Measurements from ENCODE around the gene TMEM176B.
"Not testable (repeated sequence)": the region's sequence is repeated elsewhere in the genome, so short reads cannot be mapped to it uniquely, and the experiment has no call there.

The TMEM176B gene

DNA sequence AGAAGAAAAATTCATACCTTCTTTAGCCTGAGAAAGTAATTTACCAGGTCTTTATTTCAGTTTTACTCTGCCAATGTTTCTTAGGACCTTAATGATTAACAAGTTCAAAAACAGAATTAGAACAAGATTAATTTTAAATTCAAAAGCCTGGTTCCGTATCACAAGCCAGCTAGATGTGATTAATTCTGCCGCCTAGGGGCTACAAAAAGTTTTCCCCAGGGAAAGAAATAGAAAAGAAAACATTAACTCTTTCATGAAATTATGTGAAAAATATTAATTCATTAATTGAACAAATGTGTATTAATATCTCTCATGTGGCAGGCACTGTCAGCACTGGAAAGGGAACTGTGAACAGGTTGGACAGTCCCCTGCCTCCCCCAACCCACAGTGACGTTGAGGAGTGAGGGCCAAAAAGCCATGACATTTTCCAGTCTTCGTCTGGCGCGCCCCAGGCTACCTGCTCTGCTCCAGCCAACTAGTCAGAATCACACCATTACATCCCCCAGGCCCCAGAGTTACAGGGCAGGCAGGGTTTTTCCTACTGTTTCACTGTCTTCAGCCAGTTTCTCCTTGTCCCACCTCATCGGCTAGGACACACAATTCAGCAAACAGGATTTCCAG, 20.5 kb upstream of the TMEM176B start:
- DNase-seq = no peak

- no peak for DNase-seq
Observed at GRCh38 chr7:150820148-150820547, 20.0 kb upstream of the TMEM176B start.

GRCh38 chr7:150818971-150819370, 18.8 kb upstream of the TMEM176B start:
- no peak for DNase-seq

DNA sequence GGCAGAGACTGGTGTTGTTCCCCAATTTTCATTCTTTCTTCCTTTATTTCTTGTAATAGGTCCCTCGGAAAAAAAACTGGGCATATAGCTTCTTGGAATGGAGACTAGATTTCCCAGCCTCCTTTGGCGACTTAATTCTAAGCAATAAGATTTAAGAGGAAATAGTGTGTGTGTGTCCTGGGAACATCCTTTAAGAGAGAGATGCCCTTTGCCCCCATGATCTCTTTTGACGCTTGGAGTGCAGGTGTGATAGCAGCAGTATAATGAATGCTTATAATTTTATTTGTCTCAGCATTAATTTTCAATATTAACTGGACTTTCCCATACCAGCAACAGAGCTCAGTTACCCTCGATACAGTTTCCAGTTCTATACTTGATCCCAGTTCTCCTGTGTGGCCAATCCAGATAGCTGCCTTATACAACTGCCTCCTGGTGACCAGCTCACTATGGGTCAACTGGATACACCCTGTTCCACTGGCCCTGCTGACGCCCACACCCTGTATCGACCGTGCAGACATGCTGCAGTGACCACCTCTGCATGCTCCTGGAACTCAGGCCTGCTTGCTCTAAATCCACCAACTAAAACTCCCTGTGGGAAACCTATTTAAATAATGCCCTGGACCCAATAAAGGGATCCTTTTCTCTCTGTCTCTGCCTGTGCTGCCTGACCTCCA, 14.3 kb upstream of the TMEM176B start:
- no peak for DNase-seq

GRCh38 chr7:150807616-150808438, 7.7 kb upstream of the TMEM176B start:
- DNase-seq = not testable (repeated sequence)

DNA sequence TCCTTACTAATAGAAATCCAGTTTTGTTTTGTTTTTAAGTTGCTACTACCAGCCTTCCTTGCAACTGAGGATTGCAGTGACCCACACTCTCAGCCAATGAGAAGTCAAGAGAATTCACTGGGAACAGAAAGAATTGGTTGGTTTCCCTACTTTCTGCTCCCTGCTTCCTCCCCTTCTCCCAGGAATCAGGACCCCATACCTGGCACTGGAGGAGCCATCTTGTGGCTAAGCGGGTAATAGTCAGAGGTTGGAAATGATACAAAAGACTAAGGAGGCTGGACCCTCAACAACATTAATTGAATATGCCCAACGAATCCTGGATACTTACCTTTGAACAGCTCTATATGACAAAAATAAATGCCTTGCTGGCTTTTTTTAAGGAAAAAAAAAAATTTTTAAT, 6.7 kb upstream of the TMEM176B start:
- DNase-seq = no peak

- DNase-seq = no peak
Observed at GRCh38 chr7:150806454-150806853, 6.3 kb upstream of the TMEM176B start.

- DNase-seq = no peak
Observed at GRCh38 chr7:150805864-150806263, 5.7 kb upstream of the TMEM176B start.

GRCh38 chr7:150804802-150805201, 4.6 kb upstream of the TMEM176B start:
- DNase-seq = no peak

DNA sequence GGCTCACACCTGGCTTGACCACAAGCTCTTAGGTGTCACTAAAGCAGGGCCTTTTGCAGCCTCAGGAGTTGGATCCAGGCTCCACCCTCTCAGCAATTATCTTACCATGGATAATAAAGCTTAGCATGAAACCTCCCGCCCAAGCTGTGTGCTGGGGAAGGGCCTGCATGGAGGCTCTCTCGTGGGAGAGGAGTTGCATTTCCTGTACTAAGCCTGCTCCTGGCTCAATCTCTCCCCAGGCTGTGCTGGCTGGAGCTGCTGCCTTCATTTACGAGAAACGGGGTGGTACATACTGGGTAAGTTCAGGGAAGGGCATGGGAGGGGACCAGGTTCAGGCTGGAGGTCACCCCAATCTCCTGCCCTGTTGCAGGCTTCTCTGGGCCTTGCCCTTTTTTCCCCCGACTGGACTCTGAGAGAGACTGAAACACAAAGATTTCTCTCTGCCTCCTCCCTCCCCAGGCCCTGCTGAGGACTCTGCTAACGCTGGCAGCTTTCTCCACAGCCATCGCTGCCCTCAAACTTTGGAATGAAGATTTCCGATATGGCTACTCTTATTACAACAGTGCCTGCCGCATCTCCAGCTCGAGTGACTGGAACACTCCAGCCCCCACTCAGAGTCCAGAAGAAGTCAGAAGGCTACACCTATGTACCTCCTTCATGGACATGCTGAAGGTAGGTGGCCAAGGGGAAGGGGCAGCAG, 3.1 kb upstream of the TMEM176B start:
- no peak for DNase-seq

GRCh38 chr7:150801946-150802771, 2.0 kb upstream of the TMEM176B start:
- no peak for DNase-seq

- DNase-seq = no peak
Observed at GRCh38 chr7:150801242-150801945, 1.2 kb upstream of the TMEM176B start.

- DNase-seq = no peak
Observed at GRCh38 chr7:150800581-150801241, 547 bp upstream of the TMEM176B start, which contains the start of gene TMEM176A. TMEM176A (plus strand) TSS chr7:150800769; CDS start chr7:150801551, 782 bp downstream.

GRCh38 chr7:150799156-150799555, 1.0 kb downstream of the TMEM176B start:
- DNase-seq = no peak

GRCh38 chr7:150797661-150798060, 2.5 kb downstream of the TMEM176B start:
- no peak for DNase-seq

DNA sequence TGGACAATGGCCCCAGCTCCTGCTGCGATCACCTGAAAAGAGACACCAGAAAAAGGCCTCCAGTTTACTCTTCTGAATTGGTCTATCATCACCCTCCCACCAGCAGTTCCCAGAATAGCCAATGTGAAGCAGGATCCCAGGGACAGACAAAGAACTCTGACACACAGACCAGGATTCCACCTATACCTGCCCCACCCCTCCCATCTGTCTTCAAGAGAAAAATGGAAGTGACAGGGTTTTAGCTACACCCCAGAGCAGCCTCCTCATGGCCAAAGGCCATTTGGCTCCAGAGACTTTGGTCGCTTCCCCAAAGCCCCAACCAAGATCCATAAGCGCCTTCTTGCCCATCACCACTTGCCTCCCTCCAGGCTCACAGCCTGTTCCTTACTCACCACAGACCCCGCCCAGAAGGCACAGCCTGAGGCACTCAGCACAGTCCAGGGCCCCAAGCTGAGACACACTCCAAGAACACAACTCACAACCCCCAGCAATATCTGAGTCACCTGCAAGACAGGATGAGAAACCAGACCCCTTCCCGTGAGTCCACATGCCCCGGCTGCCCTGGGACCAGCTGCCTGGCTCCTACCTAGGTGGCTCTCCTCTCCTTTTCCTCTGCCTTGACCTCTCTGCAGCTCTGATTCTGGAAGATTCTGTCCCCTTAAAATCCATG, 6.5 kb downstream of the TMEM176B start:
- no peak for DNase-seq

- DNase-seq = no peak
Observed at GRCh38 chr7:150791746-150792452, 8.3 kb downstream of the TMEM176B start.

DNA sequence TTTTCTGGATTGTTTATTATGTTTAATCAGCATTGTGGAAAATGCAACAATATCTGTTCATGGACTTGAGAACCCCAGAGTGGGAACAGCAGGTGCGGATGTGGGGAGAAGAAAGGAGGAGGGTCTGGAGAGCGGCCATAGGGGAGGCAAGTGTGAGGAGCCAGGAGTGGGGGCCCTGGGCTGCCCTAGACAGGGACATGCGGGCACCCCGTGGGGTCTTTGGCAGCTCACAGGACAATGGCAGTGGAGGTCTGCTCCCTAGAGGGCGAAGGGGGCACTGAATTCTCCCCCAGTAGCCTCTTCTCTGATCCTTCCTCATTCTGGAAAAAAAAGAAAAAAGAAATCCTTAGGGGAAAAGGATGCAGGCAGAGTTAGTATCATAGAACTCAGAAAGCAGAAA, 8.9 kb downstream of the TMEM176B start:
- DNase-seq = no peak

DNA sequence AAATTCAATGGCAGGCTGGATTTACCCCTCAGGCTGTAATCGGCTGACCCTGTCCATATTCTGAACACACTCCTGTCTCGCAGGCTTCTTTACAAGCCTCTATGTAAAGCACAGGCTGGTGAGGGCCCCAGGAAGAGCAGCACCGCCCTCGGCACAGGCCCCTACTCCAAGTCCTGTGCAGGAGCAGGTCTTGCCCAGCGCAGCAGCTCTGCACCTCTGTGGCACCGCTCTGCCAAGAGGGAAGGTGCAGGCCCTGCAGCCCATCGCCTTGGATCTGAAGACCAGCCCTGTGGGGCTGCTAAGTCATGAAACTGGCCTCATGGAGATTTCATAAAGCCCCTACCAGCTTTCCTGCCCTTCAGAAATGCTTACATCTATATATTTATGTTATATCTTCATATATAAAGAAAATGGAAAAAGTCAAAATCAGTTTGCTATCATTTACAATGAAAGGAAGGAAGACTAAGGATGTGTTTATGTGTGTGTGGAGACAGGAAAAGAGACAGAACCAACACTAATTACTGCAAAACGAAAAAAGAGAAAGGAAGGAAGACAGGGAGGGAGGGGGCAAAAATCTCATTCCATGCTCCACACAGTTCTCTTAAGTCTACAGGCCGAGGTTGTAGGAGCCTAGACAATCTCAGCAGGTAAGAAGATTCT, 9.6 kb downstream of the TMEM176B start:
- no peak for DNase-seq
